Naive B cell (primary cell): ENCODE data around the gene NOC4L. TPM values are rescaled to one million over a fixed set of nuclear protein-coding genes. Genes with fewer than 3 reads are reported as not detected.
A peak's percentile ranks its signal among the peaks of the same experiment; 100 is the strongest.

Experiments
- ATAC-seq, 2 donors: fragments of 150-1000 bp; cut with Tn5 transposase; 2 replicates each; pipeline ENCODE4 v1.10.0; 2021; ENCODE audit warnings: low read depth in 2 of 2, mild to moderate bottlenecking in 2 of 2, moderate library complexity in 2 of 2
- DNase-seq: peaks from one replicate; pipeline ENCODE4 v3.0.0; 2022
- H3K27ac Mint-ChIP-seq, 6 donors: one replicate each; pipeline ENCODE4 v1.8.0; 2020 to 2022; ENCODE audit warnings: mild to moderate bottlenecking in 6 of 6, mixed read lengths in 6 of 6, moderate library complexity in 5 of 6, inconsistent platforms in 2 of 6
- H3K27me3 Mint-ChIP-seq, 3 donors: one replicate each; pipeline ENCODE4 v1.8.0; 2021 to 2022; ENCODE audit warnings: mixed read lengths in 3 of 3, mild to moderate bottlenecking in 1 of 3
- H3K36me3 Mint-ChIP-seq, 2 donors: one replicate each; pipeline ENCODE4 v1.8.0; 2020 to 2022; ENCODE audit warnings: mixed read lengths in 2 of 2, inconsistent platforms in 1 of 2, mild to moderate bottlenecking in 1 of 2
- H3K4me1 Mint-ChIP-seq, 3 donors: one replicate each; pipeline ENCODE4 v1.8.0; 2020 to 2022; ENCODE audit warnings: mixed read lengths in 3 of 3, inconsistent platforms in 1 of 3, mild to moderate bottlenecking in 1 of 3, moderate library complexity in 1 of 3
- H3K4me3 Mint-ChIP-seq, 8 donors: one replicate each; pipeline ENCODE4 v1.8.0; 2020 to 2022; ENCODE audit warnings: mild to moderate bottlenecking in 8 of 8, mixed read lengths in 8 of 8, moderate library complexity in 8 of 8, inconsistent platforms in 2 of 8
- H3K9me3 Mint-ChIP-seq, 7 donors: one replicate each; pipeline ENCODE4 v1.8.0; 2020 to 2022; ENCODE audit warnings: mixed read lengths in 7 of 7, mild to moderate bottlenecking in 5 of 7, inconsistent platforms in 2 of 7, moderate library complexity in 1 of 7
- polyA plus RNA-seq, 6 donors: library from polyadenylated mRNA; unstranded; fragments of 300-500 nt; fragmentation: Illumina TruSeq; gene quantifications; one replicate each; pipeline ENCODE4 v1.2.3, GENCODE V29; 2021; ENCODE audit warnings: low read depth in 6 of 6

Gene NOC4L
- polyA plus RNA-seq, 6 donors from 2014 or later: 19.1 to 26.4 (median 24.1) TPM

DNA sequence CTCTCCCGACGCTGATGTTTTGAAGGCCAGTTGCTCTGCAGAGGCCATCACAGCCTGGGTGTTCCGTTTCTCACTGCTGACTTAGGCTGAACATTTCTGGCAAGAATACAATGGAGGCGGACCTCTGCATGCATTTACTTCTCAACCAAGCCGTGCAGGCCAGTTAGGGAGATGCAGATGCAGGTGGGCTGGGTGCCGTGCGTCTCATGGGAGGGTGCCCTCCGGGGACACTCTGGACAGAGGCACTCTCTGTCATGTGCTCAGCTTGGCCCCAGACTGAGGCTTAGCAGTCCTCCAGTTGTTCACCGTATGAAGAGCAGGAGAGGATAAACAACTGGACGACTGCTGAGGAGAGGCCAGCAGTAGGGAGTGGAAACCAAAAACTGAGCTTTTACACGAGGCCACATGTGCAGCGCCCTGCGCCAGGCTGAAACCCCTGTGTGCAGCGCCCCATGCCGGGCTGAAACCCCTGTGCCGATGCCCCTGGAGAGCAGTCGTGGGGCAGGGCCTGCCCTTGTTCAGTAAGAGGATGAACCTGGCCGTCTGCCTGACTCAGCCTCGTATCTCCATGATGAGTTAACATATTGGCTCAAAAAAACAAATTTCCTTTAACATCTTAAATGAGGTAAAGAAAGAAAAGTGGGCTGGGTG lies 32.5 kb upstream of the NOC4L start:
- H3K27ac Mint-ChIP-seq: peak overlapping the region in 2 of 6 donors; percentile 78 to 89
- H3K4me3 Mint-ChIP-seq: no peak overlapping the region
- no peak for ATAC-seq
- H3K9me3 Mint-ChIP-seq: no peaks in the 10 kb centered on the region
- H3K4me1 Mint-ChIP-seq: peaks cover 0 to 3% (median 0%) of the 10 kb centered on the region in 3 donors
- peaks cover 8 to 10% of the 10 kb centered on the region in 2 donors for H3K36me3 Mint-ChIP-seq
- DNase-seq: no peak
- H3K27me3 Mint-ChIP-seq: no peaks in the 10 kb centered on the region

DNA sequence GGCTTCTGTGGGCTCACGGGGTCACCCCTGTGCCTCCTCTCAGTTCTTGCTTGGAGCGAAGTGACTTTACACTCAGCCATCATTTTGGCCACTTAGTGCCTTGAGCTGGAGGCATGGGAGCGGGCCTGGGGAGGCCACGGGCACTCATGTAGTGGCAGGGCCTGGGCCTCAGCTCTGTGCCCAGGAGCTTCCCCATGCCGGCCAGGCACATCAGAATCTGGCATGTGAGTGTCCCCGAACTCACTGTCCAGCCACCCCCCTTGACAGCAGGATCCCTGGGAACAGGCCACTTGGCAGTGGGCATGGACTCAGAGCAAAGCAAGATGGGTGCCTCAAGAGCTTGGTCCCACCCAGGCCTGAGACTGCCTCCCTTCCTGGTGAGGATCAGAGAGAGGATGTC lies 29.6 kb upstream of the NOC4L start:
- H3K27ac Mint-ChIP-seq: peak overlapping the region in 1 of 6 donors; percentile 84
- no peaks in the 10 kb centered on the region for H3K27me3 Mint-ChIP-seq
- no peaks in the 10 kb centered on the region for H3K9me3 Mint-ChIP-seq
- no peaks in the 10 kb centered on the region for H3K4me1 Mint-ChIP-seq
- DNase-seq (no peak), ATAC-seq (no peak)
- peaks cover 0 to 8% of the 10 kb centered on the region in 2 donors for H3K36me3 Mint-ChIP-seq
- no peak overlapping the region for H3K4me3 Mint-ChIP-seq

DNA sequence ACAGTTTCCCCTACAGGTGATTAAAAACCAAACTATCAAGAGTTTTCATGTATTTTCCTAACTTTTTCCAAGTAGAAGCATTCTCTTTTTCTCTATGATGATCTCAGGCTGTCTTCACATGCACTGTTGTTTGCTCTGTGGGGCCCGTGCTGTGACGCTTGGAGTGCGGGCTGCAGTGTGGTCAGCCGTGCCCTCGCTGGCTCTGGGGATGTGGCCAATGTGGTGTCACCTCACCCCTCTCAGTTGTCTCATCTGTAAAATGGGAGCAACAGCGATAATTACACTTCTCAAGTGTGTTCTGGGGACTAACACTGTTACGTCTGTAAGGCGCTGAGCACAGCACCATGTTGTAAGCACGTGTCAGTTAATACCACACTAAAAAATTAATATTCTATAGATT lies 28.8 kb upstream of the NOC4L start:
- Mint-ChIP-seq H3K36me3 (peaks cover 0 to 4% of the 10 kb centered on the region in 2 donors), H3K27ac (no peak overlapping the region), H3K4me1 (no peaks in the 10 kb centered on the region), H3K9me3 (no peaks in the 10 kb centered on the region), H3K4me3 (no peak overlapping the region), H3K27me3 (no peaks in the 10 kb centered on the region)
- DNase-seq (no peak), ATAC-seq (no peak)

DNA sequence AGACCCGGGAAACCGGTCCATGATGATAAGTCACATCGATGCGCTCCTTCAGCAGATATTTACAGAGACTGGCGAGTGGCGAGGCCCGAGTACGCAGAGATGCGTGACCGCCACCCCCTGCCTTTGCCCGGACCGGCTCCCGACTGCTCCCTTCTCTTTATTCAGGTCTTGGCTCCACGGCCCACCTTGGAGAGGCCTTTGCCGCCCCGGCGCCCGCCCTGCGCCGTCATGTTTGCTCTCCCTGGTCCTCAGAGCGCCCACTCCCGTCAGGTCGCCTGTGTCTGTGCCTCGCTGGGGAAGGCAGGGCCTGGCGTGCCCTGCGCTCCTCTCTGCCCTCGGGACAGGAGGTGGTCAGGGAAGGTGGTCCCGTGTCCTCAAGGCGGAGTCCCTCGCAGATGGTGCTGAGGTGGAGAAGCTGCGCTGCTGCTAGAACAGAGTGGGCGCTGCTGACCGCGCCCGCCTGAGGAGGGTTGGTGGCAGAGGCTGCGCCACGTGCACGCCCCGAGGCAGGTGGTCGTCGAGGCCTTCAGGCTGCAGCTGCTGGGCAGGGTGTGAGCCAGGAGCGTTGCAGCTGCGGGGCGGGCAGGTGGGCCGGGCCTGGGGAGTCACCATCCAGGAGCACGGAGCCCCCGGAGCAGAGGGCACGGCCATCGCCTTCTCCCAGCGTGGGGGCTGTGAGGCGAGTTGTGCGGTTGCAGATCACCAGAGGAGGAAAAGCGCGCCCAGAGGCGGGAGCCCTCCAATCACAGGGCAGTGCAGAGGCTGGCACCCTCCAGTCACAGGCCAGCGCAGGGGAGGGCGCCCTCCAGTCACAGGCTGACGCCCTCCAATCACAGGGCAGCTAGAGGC lies 27.3 kb upstream of the NOC4L start:
- no peak overlapping the region for H3K4me3 Mint-ChIP-seq
- DNase-seq (no peak), ATAC-seq (no peak)
- no peaks in the 10 kb centered on the region for H3K9me3 Mint-ChIP-seq
- no peaks in the 10 kb centered on the region for H3K4me1 Mint-ChIP-seq
- peaks cover 0 to 4% of the 10 kb centered on the region in 2 donors for H3K36me3 Mint-ChIP-seq
- H3K27ac Mint-ChIP-seq: peak overlapping the region in 1 of 6 donors; percentile 67
- no peaks in the 10 kb centered on the region for H3K27me3 Mint-ChIP-seq

DNA sequence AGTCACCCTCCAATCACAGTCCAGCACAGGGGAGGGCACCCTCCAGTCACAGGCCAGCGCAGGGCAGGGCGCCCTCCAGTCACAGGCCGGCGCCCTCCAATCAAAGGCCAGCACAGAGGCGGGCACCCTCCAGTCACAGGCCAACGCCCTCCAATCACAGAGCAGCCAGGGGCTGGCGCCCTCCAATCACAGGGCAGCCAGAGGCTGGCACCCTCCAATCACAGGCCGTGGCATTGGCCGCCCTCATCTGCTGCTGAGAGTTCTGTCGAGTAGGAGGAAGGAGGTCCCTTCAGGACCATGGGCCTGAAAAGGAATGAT lies 26.7 kb upstream of the NOC4L start:
- H3K36me3 Mint-ChIP-seq: peaks cover 0 to 4% of the 10 kb centered on the region in 2 donors
- no peak overlapping the region for H3K27ac Mint-ChIP-seq
- no peak for ATAC-seq
- no peaks in the 10 kb centered on the region for H3K27me3 Mint-ChIP-seq
- no peak for DNase-seq
- H3K4me3 Mint-ChIP-seq: no peak overlapping the region
- H3K9me3 Mint-ChIP-seq: no peaks in the 10 kb centered on the region
- no peaks in the 10 kb centered on the region for H3K4me1 Mint-ChIP-seq

DNA sequence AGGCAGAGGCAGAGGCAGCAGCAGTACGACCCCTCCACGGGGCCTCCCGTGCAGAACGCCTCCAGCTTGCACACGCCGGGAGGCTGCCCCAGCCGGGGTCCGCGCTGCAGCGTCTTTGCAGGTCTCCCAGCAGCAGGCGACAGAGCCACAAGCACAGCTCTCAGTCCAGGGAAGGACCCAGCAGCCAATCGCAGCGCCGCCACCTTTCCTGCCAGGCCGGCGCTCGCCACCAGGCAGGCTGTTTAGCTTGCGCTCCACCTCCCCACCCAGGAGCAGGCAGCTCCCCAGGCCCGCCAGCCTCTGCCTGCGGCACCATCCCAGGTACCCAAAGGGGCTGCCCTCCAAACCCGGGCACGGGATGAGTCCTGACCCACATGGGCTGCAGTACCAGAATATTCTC lies 25.4 kb upstream of the NOC4L start:
- H3K36me3 Mint-ChIP-seq: peaks cover 3 to 4% of the 10 kb centered on the region in 2 donors
- H3K4me3 Mint-ChIP-seq: no peak overlapping the region
- H3K4me1 Mint-ChIP-seq: peaks cover 0 to under 1% (median 0%) of the 10 kb centered on the region in 3 donors
- ATAC-seq (no peak), DNase-seq (no peak)
- H3K27ac Mint-ChIP-seq: no peak overlapping the region
- H3K9me3 Mint-ChIP-seq: no peaks in the 10 kb centered on the region
- H3K27me3 Mint-ChIP-seq: no peaks in the 10 kb centered on the region

DNA sequence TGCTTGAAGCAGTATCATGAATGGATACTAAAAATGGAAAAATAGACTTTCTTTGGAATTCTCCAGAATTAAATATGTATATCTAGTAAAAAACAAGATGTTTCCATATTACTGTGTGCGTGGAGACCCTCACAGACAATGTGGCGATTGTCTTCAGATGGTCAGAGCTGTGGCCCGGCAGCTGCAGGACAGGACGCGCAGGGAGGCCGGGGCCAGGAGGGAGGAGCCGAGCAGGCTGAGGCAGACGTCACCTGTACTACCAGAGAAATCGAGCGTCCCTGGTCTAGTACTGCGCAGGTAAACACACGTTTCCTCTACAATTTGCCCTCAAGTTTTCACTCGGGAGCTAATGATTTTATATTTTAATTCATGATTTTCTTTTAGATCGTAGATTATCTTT lies 23.0 kb upstream of the NOC4L start:
- Mint-ChIP-seq H3K4me1 (peaks cover 0 to 4% (median 0%) of the 10 kb centered on the region in 3 donors), H3K36me3 (peaks cover 0 to 15% of the 10 kb centered on the region in 2 donors)

DNA sequence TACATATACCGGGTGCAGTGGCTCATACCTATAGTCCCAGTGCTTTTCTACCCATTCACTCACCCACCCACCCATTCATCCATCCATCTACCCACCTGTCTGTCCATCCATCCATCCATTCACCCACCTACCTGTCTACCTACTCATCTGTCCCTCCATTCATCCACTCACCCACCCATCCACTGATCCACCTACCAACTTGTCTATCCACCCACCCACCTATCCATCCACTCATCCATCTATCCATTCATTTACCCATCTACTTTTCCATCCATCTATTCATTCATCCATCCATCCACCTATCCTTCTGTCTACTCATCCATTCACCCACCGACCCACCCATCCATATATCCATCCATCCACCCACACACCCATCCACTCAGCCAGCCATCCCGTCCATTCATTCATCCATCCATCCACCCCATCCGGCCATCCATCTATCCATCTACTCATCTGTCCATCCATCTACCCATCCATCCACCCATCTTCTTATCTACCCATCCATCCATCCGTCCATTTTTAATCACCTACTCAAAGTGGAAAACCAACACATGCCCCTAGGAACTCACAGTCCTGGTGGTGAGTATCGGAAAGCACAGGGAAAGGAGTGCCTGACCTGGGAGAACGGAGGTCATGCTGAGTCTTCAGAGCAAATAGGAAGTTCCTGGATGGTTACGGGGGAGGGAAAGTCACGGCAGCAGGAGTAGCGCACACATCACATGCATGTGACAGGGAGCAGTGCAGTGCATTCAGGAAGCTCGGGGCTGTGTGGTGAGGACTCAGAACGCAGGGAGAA lies 20.1 kb upstream of the NOC4L start:
- Mint-ChIP-seq H3K27ac (peak overlapping the region in 2 of 6 donors; percentile 8 to 39), H3K9me3 (peaks cover 0 to 11% (median 7%) of the 10 kb centered on the region in 7 donors), H3K4me1 (peaks cover 0 to 4% (median 0%) of the 10 kb centered on the region in 3 donors), H3K36me3 (peaks cover 8 to 29% of the 10 kb centered on the region in 2 donors), H3K4me3 (no peak overlapping the region), H3K27me3 (no peaks in the 10 kb centered on the region)
- DNase-seq: no peak
- no peak for ATAC-seq

More for the DNA sequence above, 23.0 kb upstream of the NOC4L start:
- no peaks in the 10 kb centered on the region for H3K9me3 Mint-ChIP-seq
- ATAC-seq: no peak
- no peaks in the 10 kb centered on the region for H3K27me3 Mint-ChIP-seq
- H3K4me3 Mint-ChIP-seq: no peak overlapping the region
- no peak for DNase-seq
- no peak overlapping the region for H3K27ac Mint-ChIP-seq

DNA sequence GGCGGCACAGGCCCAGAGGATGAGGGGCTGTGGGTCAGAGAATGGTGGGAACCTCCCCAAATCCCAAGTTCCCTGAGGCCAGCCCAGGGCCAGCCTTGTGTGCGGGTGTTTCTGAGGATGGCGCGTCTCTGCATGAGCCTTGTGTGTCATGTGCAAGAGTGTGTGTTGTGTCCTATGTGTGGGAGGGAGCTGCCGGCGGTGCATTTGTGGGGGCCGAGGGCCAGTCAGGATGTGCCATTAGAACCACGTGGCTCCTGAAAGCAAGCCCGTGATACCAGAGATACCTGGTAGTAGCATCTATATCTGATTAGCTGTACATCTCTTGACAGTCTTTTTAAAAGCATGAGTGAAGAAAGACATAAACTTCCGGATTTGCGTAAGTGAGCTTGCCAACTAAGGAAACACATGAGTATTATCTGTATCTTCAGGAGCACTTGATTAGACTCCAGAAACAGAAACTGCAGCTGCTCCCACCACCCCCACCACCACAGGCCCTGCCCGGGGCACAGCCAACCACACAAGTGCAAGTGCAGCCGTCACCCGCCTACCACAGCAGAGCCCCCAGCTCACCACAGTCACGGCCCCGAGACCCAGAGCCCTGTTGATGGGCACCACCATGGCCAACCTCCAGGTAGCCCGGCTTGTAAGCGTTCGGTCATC lies 19.4 kb upstream of the NOC4L start:
- ATAC-seq: no peak
- H3K27me3 Mint-ChIP-seq: no peaks in the 10 kb centered on the region
- H3K36me3 Mint-ChIP-seq: peaks cover 8 to 29% of the 10 kb centered on the region in 2 donors
- peaks cover 0 to 11% (median 7%) of the 10 kb centered on the region in 7 donors for H3K9me3 Mint-ChIP-seq
- no peak for DNase-seq
- peak overlapping the region in 1 of 6 donors; percentile 39 for H3K27ac Mint-ChIP-seq
- peaks cover 0 to 4% (median 0%) of the 10 kb centered on the region in 3 donors for H3K4me1 Mint-ChIP-seq
- no peak overlapping the region for H3K4me3 Mint-ChIP-seq

DNA sequence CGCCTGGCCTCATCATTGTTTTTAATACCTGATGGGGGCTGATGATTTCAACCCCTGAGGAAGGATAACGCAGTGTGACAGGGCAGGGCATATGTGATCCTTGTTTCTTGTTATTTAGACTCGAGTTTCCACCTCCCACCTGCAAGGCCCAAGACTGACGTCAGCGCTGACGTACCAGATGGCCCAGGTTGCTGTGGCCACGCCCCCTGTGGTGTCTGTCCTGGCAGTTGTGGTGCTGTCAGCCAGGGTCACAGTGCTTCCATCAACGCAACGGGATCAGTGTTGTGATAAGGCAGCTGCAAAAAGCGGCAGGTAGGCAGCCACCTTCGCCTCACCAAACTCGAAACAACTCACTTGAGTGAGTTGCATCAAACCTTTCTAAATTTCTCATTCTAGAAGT lies 18.5 kb upstream of the NOC4L start:
- H3K4me3 Mint-ChIP-seq: no peak overlapping the region
- no peak overlapping the region for H3K27ac Mint-ChIP-seq
- H3K4me1 Mint-ChIP-seq: peaks cover 0 to 4% (median 0%) of the 10 kb centered on the region in 3 donors
- H3K9me3 Mint-ChIP-seq: peaks cover 0 to 11% (median 7%) of the 10 kb centered on the region in 7 donors
- peaks cover 8 to 29% of the 10 kb centered on the region in 2 donors for H3K36me3 Mint-ChIP-seq
- no peak for DNase-seq
- ATAC-seq: no peak
- H3K27me3 Mint-ChIP-seq: no peaks in the 10 kb centered on the region

DNA sequence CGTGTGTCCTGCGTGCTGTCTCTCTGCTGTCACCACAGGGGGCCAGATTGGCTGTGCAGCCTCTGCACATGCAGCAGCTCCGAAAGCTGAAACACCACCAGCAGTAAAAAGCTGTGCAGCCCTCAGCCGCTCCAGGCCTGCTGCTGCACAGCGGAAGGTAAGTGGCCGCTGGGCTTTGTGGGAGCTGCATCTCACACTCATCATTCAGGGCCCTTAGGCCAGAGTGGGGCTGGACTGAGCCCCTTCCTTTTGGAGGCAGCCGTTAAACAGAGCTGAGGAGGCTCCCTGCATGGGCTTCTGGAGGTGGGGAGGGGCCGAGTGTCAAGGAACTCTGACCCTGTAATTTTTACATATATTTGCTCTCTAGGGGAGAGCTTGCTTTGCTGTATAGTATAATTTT lies 17.2 kb upstream of the NOC4L start:
- peaks cover 8 to 29% of the 10 kb centered on the region in 2 donors for H3K36me3 Mint-ChIP-seq
- H3K9me3 Mint-ChIP-seq: peaks cover 0 to 12% (median 7%) of the 10 kb centered on the region in 7 donors
- H3K4me1 Mint-ChIP-seq: peaks cover 0 to 4% (median 0%) of the 10 kb centered on the region in 3 donors
- DNase-seq (no peak), ATAC-seq (no peak)
- no peaks in the 10 kb centered on the region for H3K27me3 Mint-ChIP-seq
- H3K27ac Mint-ChIP-seq: no peak overlapping the region
- no peak overlapping the region for H3K4me3 Mint-ChIP-seq

DNA sequence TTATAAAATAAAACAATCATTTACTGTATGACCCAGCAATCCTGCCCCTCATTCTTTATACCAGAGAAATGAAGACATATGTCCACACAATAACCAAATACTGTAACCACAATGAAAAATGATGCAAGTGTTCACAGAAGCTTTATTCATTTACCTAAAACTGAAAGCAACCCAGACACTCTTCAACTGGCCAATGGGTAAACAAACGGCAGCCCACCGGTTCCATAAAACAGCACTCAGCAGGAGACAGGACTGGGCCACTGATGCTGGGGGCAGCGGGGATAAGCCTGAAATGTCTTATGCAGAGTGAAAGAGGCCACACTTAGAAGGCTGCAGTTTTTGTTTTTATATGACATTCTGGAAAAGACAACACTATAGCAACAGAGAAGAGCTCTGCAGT lies 15.2 kb upstream of the NOC4L start:
- no peak for DNase-seq
- no peaks in the 10 kb centered on the region for H3K27me3 Mint-ChIP-seq
- H3K4me1 Mint-ChIP-seq: peaks cover 0 to 1% (median 0%) of the 10 kb centered on the region in 3 donors
- peaks cover 0 to 12% (median 7%) of the 10 kb centered on the region in 7 donors for H3K9me3 Mint-ChIP-seq
- H3K4me3 Mint-ChIP-seq: peak overlapping the region in 1 of 8 donors; percentile 18
- H3K36me3 Mint-ChIP-seq: peaks cover 8 to 24% of the 10 kb centered on the region in 2 donors
- no peak for ATAC-seq
- peak overlapping the region in 2 of 6 donors; percentile 45 to 51 for H3K27ac Mint-ChIP-seq

DNA sequence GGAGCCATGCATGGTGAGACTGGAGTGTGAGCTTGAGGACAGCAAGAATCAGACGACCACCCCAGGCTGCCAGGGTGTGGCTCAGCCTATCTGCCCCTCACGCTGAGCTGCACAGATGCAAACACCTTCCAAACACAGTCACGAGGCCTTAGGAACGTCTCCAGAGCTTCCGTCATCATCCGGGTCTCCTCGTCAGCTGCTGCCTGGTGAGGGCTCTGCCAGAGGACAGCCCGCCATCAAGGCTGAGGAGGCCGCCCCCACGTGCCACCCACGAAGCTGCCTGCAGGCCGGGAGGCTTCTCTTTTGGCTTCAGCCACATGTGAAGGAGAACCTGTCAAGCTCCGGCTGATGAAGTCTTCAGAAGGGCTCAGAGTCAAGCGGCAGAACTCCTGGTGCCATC lies 13.6 kb upstream of the NOC4L start:
- H3K4me1 Mint-ChIP-seq: no peaks in the 10 kb centered on the region
- no peak for ATAC-seq
- peaks cover 0 to 12% (median 7%) of the 10 kb centered on the region in 7 donors for H3K9me3 Mint-ChIP-seq
- H3K27ac Mint-ChIP-seq: peak overlapping the region in 1 of 6 donors; percentile 54
- H3K36me3 Mint-ChIP-seq: peaks cover 8 to 17% of the 10 kb centered on the region in 2 donors
- peak overlapping the region in 1 of 8 donors; percentile 47 for H3K4me3 Mint-ChIP-seq
- no peak for DNase-seq
- H3K27me3 Mint-ChIP-seq: no peaks in the 10 kb centered on the region
